SH-SY5Y (cell line): ENCODE results near the gene ARAP2.

Experiments
- GATA2 ChIP-seq: IDR thresholded peaks from 2 replicates; pipeline ENCODE4 v1.6.1; 2011; ENCODE audit warnings: mild to moderate bottlenecking, low read depth, low read length
- GATA3 ChIP-seq: IDR thresholded peaks from 2 replicates; pipeline ENCODE4 v1.6.1; 2011; ENCODE audit warnings: low read depth, mild to moderate bottlenecking, low read length, moderate library complexity

GRCh38 chr4:36236159-36236558 is 8.2 kb downstream of the ARAP2 start:
- TF ChIP-seq GATA2 (no peak), GATA3 (no peak)
